IPS-20b (cell line): Measurements from ENCODE around the gene ANKRD16.

Source experiments
- H3K27ac ChIP-seq: one replicate; pipeline ENCODE4 v1.5.1; 2013; ENCODE audit warnings: low read length
- H3K27me3 ChIP-seq: 2 replicates; pipeline ENCODE4 v1.6.1; 2013; ENCODE audit warnings: mild to moderate bottlenecking, low read length, inconsistent platforms; ENCODE audit not compliant: insufficient read depth
- H3K36me3 ChIP-seq: 2 replicates; pipeline ENCODE4 v1.6.1; 2013; ENCODE audit warnings: low read depth, mild to moderate bottlenecking, inconsistent platforms, low read length, moderate library complexity; ENCODE audit not compliant: insufficient read depth
- H3K4me1 ChIP-seq: 2 replicates; pipeline ENCODE4 v1.6.1; 2013; ENCODE audit warnings: mild to moderate bottlenecking, control low read depth, inconsistent platforms, low read length, moderate library complexity; ENCODE audit not compliant: insufficient read depth
- H3K4me3 ChIP-seq: 2 replicates; pipeline ENCODE4 v1.5.1; 2013; ENCODE audit warnings: mild to moderate bottlenecking, low read length, inconsistent platforms
- H3K9ac ChIP-seq: 2 replicates; pipeline ENCODE4 v1.6.1; 2013; ENCODE audit warnings: low read depth, mild to moderate bottlenecking, inconsistent platforms, low read length, moderate library complexity
- H3K9me3 ChIP-seq: 2 replicates; pipeline ENCODE4 v1.6.1; 2013; ENCODE audit warnings: mild to moderate bottlenecking, low read depth, low read length, inconsistent platforms; ENCODE audit not compliant: insufficient read depth

Gene ANKRD16

GRCh38 chr10:5812283-5813090, 77.2 kb downstream of the ANKRD16 start:
- Histone ChIP-seq H3K27ac (peak overlapping the region; percentile 96), H3K27me3 (no peaks in the 10 kb centered on the region), H3K4me3 (peak overlapping the region; percentile 98), H3K9ac (peak overlapping the region; percentile 99), H3K9me3 (no peaks in the 10 kb centered on the region), H3K4me1 (peaks cover 6% of the 10 kb centered on the region; the same call in 1 of the 2 replicates), H3K36me3 (peaks cover 19% of the 10 kb centered on the region)
